Stimulated activated CD8-positive, alpha-beta memory T cell treated with anti-CD3 and anti-CD28 coated beads, Interleukin-7, amount 100 ng/mL, for 4 hours (primary cell): ENCODE measurements around the gene NXPE4.
"Not testable (repeated sequence)": the region's sequence is repeated elsewhere in the genome, so short reads cannot be mapped to it uniquely, and the experiment has no call there.

Source experiments
- DNase-seq, 2 donors: peaks; one replicate each; pipeline ENCODE4 v3.0.0-alpha.2; 2020; ENCODE audit warnings: low read depth in 2 of 2

The NXPE4 gene

GRCh38 chr11:114610550-114610949 is 15.0 kb upstream of the NXPE4 start:
- no peak for DNase-seq

- no peak for DNase-seq
These were observed 13.8 kb upstream of the NXPE4 start for GRCh38 chr11:114609429-114609828.

GRCh38 chr11:114608605-114609004 is 13.0 kb upstream of the NXPE4 start:
- DNase-seq = not testable (repeated sequence)

GRCh38 chr11:114607753-114608459 is 12.3 kb upstream of the NXPE4 start:
- no peak for DNase-seq

GRCh38 chr11:114606802-114607075 is 11.2 kb upstream of the NXPE4 start:
- not testable (repeated sequence) for DNase-seq

- no peak for DNase-seq
These were observed 10.6 kb upstream of the NXPE4 start for GRCh38 chr11:114606003-114606801.

GRCh38 chr11:114605370-114605769 is 9.8 kb upstream of the NXPE4 start:
- DNase-seq = no peak

- no peak for DNase-seq
These were observed 9.3 kb upstream of the NXPE4 start for GRCh38 chr11:114604886-114605285.

- no peak for DNase-seq
These were observed 8.7 kb upstream of the NXPE4 start for GRCh38 chr11:114604179-114604813.

GRCh38 chr11:114603151-114603550 is 7.6 kb upstream of the NXPE4 start:
- DNase-seq = not testable (repeated sequence)

GRCh38 chr11:114598461-114598860 is 2.9 kb upstream of the NXPE4 start:
- no peak for DNase-seq

GRCh38 chr11:114596175-114596919 is 761 bp upstream of the NXPE4 start:
- no peak for DNase-seq

- DNase-seq = no peak
These were observed 883 bp downstream of the NXPE4 start for GRCh38 chr11:114594703-114595102.

GRCh38 chr11:114587398-114587953 is 8.1 kb downstream of the NXPE4 start:
- no peak for DNase-seq

- no peak for DNase-seq
These were observed 8.8 kb downstream of the NXPE4 start for GRCh38 chr11:114586797-114587196.

GRCh38 chr11:114571712-114572111 is 23.9 kb downstream of the NXPE4 start:
- no peak for DNase-seq

- no peak for DNase-seq
These were observed 25.8 kb downstream of the NXPE4 start for GRCh38 chr11:114569801-114570200.

- no peak for DNase-seq
These were observed 29.3 kb downstream of the NXPE4 start for GRCh38 chr11:114566276-114566675.

- no peak for DNase-seq
These were observed 30.8 kb downstream of the NXPE4 start for GRCh38 chr11:114564831-114565230.

- DNase-seq = no peak
These were observed 32.5 kb downstream of the NXPE4 start for GRCh38 chr11:114563077-114563476.

- DNase-seq = no peak
These were observed 33.2 kb downstream of the NXPE4 start for GRCh38 chr11:114562166-114562916.
